GM19035 (cell line): ENCODE data around the gene SPOCD1.
A peak's percentile ranks its signal among the peaks of the same experiment; 100 is the strongest.

Experiments
- ATAC-seq: cut with Tn5 transposase; IDR thresholded peaks from one replicate; pipeline ENCODE4 v1.9.1; 2021; ENCODE audit not compliant: unreplicated experiment

SPOCD1 gene

DNA sequence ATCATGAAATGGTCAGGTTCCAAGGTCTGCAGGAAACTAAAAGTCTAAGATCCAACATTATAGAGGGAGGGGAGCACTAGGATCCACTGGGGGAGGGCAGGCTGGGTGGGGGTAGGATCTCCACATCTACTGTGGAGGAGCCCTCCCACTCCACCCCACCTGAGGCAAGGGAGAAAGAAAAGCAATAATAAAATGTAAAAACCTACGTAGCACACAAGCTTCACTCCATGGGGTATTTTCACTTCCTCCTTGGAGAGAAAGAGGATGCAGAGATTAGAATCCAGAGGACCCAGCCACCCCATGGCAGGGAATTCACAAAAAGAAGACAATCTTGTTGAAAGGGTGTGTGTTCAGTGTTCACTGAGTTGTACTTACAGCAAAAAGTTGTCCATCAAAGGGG, 14.4 kb downstream of the SPOCD1 start:
- no peak for ATAC-seq

DNA sequence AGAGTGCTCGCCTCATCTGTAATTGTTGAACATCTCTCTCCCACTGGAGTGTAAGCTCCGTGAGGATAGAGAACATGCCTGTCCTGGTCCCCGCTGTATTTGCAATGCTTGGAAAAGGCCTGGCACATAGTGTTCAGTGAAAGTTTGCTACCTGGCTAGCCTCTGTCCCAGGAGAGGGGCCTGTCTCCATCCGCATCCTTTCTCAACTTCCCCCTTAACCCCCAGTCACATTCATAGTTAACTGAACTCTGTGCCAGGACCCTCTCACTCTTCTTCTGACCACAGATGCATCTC, 15.2 kb downstream of the SPOCD1 start:
- ATAC-seq: no peak

DNA sequence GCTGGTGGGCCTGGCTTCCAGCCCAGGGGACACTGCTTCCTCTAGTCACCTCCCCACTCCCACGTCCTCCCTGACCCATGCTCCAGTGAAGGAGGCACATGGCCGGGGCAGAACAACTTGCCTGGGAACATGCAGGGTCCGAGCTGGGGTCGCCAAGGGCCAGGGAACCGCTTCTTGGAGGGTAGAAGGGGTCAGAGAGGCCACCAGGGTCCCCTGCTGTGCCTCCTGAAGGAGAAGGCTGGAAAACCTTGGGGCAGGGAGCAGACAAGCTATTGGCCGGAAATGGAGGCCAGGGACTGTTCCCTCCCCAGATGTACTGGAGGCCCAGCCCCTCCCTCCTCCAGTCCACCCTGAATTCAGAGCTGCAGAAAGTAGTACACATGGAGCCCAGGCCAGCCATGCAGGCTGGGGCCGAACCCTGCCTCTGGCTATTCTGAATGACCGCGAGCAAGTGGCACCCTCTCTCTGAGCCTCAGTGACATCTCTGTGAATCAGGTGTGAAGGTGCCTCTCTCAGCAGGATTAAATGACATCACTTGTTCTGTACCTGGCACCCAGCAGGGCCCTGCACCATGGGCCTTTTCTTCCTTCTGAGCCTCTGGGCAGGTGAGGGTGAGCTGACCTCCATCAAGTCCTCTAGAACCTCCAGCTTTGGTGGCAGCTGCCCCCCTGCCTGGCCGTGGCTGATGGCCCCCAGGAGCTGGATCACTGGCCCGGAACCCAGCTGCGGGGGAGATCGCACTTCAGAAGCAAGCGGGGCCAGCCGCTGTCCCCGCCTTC, 15.7 kb downstream of the SPOCD1 start:
- ATAC-seq: no peak

DNA sequence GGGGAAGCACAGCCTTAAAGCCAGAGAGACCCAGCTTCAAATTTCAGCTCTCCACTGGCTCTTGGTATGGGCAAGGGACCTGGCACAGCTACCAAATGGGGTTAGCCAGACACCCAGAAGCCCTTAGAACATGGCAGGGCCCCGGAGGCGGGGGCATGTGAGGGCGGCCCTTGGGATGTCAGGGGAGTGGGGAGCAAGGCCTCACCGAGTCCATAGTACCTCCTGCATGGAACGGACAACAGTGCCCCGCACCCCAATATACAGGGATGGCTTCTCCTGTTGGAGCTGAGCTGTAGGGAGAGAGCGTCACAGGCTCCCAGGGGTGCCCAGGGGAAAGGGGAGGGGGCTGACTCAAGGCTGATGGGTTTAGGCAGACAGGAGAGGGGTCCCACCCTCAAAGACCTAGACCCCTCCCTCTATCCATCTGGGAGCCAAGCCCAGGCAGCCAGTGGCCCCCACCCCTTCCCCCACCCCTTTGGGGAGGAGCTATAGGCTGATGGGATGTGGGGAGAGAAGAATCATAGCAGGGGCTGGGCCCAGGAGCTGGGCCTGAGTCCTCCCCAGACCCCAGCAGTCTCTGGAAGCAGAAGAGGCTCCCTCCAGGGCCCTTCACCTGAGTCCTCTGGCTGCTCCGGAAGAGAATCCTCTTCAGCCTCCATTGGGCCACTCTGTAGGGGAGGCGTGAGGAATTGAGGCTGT, 16.5 kb downstream of the SPOCD1 start:
- ATAC-seq: no peak

DNA sequence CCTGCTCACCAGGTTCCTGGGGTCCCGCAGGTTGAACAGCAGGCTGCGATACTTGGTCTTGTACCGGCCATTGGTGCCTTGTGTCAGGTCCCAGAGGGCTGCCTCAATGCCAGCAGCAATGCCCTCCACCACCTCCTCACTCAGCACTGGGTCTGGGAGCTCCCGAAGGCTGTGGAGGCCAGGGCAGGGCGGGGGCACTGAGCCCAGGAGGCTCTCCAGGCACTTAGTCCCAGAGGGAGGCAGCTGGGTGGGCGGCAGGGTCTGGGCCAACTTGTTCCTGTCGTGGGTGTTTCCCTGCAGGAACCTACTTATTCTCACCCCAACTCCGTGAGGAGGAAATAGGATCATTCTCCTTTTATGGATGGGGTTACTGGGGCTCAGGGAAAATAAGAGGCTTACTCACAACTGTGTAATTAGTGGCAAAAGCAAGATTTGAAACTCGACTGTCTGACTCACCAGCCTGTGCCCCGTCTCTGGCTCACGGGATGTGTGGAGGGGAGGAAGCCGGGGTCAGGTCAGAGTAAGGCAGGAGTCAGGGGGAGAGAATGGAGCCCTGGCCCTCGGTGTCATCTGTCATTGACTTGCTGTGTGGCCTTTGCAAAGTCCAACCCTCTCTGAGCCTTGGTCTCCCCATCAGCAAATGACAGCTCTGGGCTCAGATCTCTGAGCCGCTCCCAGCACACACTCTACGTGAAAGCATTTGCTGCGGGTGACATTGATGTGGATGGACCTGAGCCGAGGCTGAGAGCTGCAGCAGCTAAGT, 17.2 kb downstream of the SPOCD1 start:
- ATAC-seq: no peak

DNA sequence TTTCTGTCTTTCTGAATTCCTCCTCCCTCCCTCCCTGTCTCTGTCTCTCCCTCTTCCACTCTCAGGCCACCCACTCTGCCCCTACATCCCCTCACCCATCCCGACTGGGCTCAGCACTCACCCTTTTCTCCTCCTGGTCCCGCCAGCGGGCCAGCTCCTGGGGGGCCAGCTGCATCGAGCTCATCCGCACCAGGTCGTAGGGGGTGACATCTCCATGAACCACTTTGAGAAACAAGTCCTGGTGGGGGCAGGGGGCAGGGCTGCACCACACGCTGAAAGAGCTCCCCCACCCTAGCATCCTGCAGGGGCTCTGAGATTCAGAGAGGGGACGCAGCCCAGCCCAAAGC, 17.8 kb downstream of the SPOCD1 start:
- no peak for ATAC-seq

DNA sequence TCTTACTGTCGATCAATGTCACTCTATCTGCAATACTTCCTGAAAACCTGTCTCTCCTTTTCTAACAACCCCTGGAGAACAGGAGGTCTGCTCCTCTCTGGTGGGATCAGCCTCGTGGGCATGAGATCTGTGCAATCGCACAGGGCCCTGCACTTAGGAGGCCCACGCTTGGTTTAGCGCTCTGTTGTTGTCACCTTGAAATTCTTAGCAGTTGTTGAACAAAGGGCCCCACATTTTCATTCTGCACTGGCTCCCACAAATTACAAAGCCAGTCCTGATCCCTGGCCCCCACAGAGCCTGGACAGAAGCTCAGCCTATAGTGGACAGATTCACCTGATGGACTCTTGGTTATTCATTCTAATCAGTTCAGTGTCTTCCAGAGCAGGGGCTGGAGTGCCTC, 18.6 kb downstream of the SPOCD1 start:
- no peak for ATAC-seq

DNA sequence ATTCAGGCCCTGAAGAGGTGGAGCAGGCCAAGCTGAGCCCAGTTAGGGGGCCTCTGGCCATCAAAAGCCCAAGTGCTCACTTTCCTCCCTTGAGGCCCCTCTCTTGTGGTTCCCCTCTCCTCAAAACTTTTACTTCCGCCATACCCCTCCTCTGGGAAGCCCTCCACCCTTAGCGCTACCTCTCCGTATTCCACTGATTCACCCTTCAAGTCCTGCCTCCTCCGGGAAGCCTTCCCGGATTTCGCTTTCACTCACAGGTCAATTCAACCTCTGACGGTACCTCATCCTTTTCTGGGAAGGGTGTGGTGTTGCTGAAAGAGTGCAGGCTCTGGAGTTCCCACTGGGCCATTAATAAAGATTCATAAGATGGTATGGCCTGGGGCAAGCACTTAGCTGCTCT, 19.1 kb downstream of the SPOCD1 start:
- no peak for ATAC-seq

DNA sequence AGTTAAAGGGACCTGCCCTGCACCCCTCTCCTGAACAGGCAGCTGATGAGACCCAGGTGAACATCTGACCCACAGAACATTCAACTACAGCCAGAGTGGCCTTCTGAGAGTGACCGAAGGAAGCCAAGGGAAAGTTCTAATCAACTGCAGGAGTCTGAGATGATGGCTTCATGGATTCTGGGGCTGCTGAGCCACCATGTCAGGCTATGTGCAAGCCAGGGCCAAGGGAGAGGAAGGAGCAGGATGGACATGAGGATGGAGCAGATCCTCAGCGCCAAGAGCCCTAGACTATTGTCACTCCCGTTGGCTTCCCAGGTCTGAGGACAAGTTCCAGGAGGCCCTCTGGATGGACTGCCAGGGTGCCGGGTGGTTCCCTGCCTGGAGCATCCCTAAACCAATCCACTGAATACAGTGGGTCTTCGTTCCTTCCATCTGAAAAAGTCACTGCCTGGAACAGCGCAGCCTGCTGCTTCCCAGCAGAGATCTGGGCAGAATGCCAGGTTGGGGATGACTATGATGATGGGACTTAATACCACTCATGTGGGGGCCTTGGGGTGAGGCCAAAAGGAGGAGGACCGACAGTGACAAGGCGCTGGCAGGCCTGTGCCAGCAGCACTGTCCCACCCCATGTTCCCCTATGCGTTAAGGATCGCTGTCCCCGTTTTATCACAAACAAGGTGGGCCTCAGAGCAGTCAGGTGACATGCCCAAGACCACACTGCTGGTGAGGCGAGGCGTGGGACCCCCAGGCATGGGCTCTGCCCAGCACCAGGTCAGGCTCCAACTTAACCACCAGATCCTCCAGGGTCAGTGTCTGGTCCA, 19.8 kb downstream of the SPOCD1 start:
- no peak for ATAC-seq

DNA sequence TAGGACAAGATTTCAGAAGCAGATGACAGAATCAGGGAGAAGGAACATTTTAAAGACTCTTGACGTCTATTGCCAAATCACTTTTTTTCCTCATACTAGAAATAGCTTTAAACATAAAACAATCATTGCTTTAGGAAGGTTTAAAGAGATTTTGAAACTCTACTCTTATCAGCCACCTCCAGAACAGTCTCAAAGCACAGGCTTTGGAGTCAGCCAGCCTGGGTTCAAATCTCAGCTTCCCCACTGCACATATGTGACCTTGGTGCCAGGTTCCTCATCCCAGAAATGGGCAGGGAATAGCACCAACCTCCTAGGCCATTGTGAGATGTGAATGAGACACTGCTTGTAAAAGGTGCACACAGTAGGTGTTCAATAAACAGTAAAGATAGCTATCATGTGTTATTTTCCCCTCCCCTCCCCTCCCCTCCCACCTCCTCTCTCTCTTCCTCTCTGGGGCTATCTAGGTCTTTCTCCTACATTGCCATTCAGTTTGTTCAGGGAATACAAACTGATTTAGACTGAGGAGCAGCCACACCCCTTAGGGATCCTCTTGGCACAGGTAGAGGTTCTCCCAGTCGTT, 20.6 kb downstream of the SPOCD1 start:
- no peak for ATAC-seq

DNA sequence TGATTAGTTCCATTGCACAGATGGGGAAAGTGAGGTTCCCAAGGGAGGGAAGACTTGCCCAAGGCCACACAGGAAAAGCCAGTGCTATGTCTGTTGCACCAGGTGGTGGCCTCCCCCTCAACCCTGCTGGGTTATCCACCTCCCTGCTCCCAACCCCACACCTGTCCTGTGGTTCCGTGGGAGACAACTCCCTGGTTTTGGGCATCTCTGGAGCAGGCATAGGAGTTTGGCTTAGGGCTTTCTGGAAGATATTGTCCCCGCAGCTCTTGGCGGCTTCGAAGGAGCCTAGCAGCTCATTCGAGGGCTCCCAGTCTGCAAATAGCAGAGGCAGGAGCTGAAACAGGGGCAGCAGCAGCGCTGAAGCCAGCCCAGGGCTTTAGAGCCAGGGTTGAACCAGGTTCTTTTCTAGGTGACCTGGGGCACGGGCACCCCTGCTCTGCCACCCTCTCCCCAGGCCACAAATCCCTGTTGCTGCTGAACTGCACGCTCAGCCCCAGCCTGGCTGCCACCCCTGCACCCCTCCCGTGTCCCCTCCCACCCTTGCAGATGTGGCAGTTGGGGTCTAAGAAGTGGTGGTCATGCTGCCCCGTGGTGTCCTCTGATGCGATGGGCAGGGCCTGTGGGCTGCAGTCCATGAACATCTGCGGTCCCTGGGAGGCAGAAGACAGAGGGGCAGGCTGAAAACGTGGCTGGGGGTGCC, 22.1 kb downstream of the SPOCD1 start:
- no peak for ATAC-seq

DNA sequence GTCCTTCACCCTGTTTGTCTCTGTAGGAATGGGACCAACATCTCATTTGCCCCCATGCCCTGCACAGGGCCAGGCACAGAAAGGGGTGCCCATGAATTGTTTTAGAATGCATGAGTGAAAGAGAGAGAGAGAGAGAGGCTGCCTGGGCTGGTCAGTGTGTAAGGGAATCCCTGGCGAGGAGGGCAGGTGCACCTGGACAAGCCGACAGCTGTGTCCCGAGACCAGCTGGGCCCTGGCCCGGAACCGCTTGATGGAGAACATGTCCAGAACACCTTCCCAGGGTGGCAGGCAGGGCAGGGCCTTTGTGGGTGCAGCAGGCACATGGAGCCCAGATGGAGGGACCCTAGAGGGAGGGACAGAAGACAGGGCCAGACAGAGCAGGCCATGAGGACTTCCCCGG, 22.7 kb downstream of the SPOCD1 start:
- ATAC-seq: no peak

DNA sequence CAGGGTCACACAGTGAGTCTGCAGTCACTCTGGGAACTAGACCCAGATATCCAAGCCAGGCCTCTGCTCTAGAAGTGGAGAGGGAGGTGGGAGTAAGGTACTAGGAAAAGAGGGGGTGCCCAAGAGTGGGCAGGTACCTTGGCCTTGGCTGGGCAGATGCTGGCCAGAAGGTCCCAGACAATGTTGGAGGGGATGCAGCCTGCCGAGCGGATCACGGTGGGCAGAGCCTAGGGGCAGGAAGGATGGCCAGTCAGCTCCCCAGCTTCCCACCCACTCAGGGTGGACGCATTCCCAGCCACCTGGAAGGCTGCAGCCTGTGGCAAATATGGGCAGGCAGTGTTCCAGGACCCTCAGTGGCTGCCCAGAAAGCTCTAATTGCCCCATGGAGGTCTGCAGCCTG, 23.3 kb downstream of the SPOCD1 start:
- ATAC-seq: no peak

DNA sequence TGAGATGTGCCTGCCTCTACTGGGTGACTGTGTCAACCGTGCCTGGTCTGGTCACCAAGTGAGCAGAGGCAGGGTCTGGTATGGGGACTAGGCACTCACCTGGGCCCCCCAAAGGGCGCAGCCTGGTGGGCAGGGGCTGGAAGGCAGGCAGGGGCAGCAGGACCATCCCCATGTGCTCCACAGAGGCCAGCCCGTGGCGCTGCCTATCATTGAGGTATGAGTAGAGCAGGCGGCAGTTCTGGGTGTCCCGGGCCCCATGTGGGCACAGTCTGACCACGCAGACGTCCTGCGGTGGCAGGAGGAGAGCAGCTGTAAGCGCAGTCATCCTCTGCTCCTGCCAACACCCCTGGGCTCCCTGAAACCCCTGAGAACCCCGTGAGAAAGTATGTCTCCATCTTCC, 23.7 kb downstream of the SPOCD1 start:
- ATAC-seq: no peak

DNA sequence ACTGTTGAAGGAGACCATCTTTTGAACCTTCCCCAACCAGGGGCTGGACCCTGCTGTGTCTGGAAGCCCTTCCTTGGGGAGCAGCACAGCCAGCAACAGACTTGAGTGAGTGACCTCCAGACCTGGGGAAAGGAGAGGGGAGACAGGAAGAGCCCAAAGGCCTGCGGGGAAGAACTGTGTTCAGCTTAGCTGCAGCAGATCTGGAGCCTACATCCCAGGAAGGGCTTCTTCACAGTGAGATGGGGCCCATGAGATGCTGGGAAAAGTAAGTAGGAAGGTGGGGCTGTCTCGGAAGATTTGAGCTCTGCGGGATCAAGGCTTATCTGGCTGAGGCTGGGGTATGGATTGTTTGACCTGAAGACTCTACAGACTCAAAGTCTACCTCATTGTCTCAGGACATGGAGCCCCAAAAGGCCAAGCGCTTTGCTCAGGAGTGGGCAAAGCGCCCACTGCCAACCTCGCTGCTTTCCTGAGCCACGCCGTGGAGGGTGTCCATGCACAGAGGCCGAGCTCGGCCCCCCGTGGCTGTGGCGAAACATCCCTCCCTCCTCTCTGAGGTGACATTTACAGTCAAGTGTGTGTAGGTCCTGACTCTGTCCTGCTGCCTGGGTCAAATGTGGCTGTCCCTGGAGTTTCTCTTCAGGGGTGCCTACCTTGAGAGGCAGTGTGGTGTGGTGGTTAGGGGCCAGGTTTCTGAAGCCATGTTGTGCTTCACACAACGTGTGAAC, 24.5 kb downstream of the SPOCD1 start:
- no peak for ATAC-seq

DNA sequence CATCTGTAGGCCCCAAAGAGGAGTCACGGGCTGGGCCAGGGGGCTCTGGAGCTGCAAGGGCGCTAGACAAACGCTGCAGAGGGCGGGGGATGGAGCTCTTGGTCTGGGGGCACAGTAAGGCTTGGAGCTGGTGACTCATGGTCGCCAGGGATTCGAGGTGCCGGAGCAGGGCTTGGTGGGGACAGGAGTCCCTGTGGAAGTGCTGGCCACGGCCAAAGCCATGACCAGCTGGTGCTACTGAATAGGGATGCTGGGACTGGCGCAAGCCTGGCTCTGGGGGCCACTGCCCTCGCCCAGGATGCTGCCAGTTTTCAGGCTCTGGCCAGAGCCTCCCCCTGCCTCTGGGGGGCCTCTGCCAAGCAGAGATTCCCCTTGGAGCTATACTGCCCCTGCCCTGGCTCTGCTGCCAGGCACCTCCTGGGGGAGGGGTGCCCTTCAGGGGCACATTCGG, 25.2 kb downstream of the SPOCD1 start:
- no peak for ATAC-seq

DNA sequence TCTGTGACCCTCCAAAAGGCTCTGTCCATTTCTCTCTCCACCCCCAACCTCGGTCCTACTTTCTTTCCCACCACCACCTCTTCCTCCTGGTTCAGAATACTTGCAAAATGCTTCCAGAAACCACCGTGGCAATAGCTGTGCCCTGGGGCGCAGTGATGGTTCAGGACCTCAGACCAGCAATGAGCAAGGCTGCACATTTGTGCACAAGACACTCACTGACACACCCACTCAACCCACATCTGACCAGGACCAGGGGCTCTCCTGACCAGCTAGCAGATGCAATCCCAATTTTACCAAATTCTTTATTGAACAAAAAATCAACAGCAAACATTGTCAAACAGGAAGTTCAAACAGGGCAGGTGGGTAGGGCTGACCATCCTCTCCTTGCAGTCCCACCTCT, 25.7 kb downstream of the SPOCD1 start:
- ATAC-seq: no peak

DNA sequence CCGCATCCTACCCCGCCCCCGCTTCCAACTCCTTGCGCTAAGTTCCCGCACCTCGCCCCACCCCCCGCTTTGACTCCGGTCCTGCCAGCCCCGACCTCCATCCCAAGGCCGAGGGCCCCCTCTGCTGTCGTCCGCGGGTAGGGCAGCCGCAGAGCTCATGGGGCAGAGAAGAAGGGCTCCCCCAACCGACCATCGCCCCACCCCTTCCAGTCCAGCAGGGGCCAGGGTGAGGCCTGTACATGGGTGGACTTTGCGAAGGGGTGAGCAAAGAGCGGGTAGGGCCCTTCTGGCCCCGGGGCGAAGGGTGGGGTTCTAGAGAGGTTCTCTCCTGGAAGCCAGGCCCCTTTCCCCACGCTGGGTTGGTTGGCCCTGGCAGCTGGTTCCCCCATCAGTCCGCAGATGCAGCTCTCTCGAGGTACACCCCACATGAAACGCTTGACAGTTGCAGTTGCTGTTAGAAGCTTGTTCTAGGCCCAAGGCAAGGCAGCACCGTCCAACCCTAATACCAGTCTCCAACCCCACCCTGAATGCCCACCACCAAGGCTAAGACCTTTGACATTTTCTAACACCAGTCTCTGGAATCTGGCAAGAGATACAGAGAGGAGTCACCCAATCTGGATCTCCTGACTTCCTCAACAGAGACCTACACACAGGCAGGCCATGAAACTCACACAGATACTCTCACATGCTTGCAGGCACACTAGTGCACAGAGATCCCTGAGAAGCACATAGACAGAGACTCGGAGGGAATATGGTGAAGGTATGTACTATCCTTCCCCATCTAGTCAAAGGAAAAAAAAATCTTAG, 26.4 kb downstream of the SPOCD1 start:
- ATAC-seq: peak; percentile 63

DNA sequence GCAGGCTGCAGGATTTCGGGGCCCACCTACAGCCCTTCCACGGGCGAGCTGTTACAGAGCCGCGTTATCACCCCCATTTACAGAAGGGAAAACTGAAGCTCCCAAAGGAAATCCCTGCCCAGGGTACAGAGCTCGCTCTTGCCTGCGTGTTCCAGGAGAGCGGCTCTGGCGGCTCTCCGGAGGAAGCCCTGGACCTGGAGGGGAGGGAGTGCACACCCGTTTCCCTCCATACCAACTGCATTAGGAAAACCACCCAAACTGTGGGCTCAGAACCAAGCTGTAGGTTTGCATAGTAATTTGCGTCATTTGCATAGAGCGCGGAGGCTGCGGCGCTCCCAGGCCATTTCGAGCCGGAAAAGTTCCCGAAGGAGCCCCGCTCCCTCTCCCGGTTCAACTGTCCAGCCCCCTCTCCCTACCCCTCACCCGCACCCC, 27.0 kb downstream of the SPOCD1 start:
- ATAC-seq: peak; percentile 29
